Ovary (tissue), 3 donors: ENCODE results near the gene PET100.

Experiments used
- EP300 ChIP-seq: sonication (generic); formaldehyde crosslinking; IDR thresholded peaks from one replicate; pipeline ENCODE4 v1.6.1; 2017; ENCODE audit warnings: antibody characterized with exemption
- POLR2A ChIP-seq: fragments of 450-650 bp; IDR thresholded peaks from one replicate; pipeline ENCODE4 v1.6.1; 2017; ENCODE audit warnings: antibody characterized with exemption, mild to moderate bottlenecking, moderate library complexity
- TF ChIP-seq, protein P1 (sequence below), 3 donors: fragments of 450-650 bp in 2 of 3; fragments of 200-600 bp in 1 of 3; IDR thresholded peaks; one replicate each; pipeline versions ENCODE4 v1.5.1 to v1.8.0; 2016 to 2022; ENCODE audit warnings: antibody characterized with exemption in 3 of 3, mild to moderate bottlenecking in 1 of 3
- donor health status: DM: no; HTN: no; CAD: no.

DNA sequence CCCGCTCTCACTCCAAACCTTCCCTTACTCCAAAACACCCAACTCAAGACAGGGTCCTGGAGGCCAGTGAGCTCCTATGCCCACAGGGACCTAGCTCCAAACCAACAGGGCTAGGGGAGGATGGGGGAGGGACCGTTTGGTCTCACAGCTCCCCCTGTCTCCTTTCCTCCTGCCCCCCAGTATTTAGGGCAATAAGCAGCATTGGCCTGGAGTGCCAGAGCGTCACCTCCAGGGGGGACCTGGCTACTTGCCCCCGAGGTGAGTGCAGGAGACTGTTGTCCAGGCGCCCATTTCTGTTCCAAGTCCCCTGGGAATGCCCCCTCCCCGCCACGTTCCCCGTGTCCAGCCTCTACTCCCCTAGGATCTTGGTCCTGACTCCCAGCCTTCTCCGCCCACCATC, 40.0 kb downstream of the PET100 start:
- TF ChIP-seq EP300 (no peak), POLR2A (no peak)
- TF ChIP-seq, protein P1, sequence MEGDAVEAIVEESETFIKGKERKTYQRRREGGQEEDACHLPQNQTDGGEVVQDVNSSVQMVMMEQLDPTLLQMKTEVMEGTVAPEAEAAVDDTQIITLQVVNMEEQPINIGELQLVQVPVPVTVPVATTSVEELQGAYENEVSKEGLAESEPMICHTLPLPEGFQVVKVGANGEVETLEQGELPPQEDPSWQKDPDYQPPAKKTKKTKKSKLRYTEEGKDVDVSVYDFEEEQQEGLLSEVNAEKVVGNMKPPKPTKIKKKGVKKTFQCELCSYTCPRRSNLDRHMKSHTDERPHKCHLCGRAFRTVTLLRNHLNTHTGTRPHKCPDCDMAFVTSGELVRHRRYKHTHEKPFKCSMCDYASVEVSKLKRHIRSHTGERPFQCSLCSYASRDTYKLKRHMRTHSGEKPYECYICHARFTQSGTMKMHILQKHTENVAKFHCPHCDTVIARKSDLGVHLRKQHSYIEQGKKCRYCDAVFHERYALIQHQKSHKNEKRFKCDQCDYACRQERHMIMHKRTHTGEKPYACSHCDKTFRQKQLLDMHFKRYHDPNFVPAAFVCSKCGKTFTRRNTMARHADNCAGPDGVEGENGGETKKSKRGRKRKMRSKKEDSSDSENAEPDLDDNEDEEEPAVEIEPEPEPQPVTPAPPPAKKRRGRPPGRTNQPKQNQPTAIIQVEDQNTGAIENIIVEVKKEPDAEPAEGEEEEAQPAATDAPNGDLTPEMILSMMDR (IDR thresholded peaks at IDR 0.05), result no peak
